ENCODE data around the gene HCFC2.
"Not testable (repeated sequence)": the region's sequence is repeated elsewhere in the genome, so short reads cannot be mapped to it uniquely, and the experiment has no call there.

The HCFC2 gene

DNA sequence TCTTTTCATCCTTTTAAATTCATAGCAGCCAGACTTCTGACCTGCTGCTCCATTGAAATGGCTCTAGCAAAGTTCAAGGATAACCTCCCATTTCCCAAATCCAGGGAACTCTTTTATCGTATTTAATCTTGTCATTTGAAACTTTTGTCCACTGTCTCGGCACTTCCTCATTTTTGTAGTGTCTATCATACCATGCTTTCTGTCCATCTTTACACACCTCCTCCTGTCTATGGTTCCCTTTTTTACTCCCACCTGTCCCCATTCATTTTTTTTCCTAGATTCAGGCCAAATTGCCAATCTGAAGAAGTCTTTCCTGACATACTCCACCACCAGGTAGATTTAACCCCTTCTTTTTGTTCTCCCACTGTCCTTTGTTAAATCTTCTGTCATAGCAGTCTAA, 42.6 kb downstream of the HCFC2 start:
- no peak overlapping the region for H3K4me3 ChIP-seq (ENCODE audit: low read depth, low read length)
- TF ChIP-seq, protein P1, sequence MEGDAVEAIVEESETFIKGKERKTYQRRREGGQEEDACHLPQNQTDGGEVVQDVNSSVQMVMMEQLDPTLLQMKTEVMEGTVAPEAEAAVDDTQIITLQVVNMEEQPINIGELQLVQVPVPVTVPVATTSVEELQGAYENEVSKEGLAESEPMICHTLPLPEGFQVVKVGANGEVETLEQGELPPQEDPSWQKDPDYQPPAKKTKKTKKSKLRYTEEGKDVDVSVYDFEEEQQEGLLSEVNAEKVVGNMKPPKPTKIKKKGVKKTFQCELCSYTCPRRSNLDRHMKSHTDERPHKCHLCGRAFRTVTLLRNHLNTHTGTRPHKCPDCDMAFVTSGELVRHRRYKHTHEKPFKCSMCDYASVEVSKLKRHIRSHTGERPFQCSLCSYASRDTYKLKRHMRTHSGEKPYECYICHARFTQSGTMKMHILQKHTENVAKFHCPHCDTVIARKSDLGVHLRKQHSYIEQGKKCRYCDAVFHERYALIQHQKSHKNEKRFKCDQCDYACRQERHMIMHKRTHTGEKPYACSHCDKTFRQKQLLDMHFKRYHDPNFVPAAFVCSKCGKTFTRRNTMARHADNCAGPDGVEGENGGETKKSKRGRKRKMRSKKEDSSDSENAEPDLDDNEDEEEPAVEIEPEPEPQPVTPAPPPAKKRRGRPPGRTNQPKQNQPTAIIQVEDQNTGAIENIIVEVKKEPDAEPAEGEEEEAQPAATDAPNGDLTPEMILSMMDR (IDR thresholded peaks at IDR 0.05; ENCODE audit: low read depth, low read length) = no peak

DNA sequence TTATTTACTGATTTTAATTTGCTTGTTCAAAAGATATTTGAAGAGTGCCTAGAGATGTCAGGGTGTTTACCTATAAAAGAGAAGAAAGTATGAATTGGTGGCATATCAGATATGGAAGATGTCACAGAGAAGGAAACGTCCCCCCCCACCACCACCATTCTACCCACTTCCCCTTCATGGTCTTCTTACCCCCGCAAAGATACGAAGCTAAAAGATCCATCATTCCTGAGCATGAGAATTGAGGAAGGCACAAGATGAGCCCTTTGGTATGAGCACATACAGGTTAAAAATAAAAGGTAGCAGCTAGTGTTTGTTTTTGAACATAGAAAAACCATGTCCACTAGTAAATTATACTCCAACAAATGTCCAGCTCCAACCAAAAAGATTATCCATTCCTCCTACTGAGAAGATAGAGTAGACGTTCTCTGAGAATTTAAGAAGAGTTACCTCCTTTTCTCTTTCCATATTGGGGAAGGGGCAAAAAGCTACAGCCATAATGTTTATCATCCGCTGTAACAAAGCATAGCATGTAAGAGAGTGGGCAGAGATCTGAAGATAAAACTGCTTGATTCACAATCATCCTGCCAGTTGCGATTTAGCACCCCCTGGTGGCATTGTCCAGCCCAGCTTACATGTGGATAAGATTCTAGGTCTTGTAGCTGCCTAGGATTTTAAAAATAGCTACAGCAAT, 44.6 kb downstream of the HCFC2 start:
- no peak overlapping the region for H3K4me3 ChIP-seq (ENCODE audit: low read depth, low read length)
- TF ChIP-seq, protein P1 (IDR thresholded peaks at IDR 0.05; ENCODE audit: low read depth, low read length) = peak; percentile 90

GRCh38 chr12:104109446-104110271, 45.3 kb downstream of the HCFC2 start:
- no peak overlapping the region for H3K4me3 ChIP-seq (ENCODE audit: low read depth, low read length)
- TF ChIP-seq, protein P1 (IDR thresholded peaks at IDR 0.05; ENCODE audit: low read depth, low read length) = no peak

- H3K4me3 ChIP-seq (ENCODE audit: low read depth, low read length) = not testable (repeated sequence)
Measured at GRCh38 chr12:104114834-104115586, 50.7 kb downstream of the HCFC2 start.

DNA sequence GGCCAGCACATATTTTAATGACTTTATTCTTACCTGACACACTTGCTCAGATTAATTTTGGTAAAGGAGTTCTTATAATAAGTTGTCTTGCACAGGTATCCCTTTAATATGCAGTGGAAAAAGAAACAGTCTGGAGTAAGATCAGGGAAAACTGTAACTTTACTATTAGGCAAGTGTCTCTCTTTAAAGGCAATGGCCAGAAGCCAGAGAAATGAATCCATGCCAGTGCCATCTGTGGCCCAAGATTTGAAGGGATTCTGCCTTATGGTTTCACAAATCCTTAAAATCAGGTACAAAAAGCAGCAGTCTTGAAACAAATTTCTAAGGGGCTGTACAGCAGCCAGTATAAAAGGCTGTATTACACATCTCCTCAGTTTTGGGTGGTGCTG, 51.2 kb downstream of the HCFC2 start:
- H3K4me3 ChIP-seq (ENCODE audit: low read depth, low read length) = no peak overlapping the region
- TF ChIP-seq, protein P1 (IDR thresholded peaks at IDR 0.05; ENCODE audit: low read depth, low read length) = no peak

- H3K4me3 ChIP-seq (ENCODE audit: low read depth, low read length) = no peak overlapping the region
- TF ChIP-seq, protein P1 (IDR thresholded peaks at IDR 0.05; ENCODE audit: low read depth, low read length) = no peak
Measured at GRCh38 chr12:104121001-104121400, 56.7 kb downstream of the HCFC2 start.

DNA sequence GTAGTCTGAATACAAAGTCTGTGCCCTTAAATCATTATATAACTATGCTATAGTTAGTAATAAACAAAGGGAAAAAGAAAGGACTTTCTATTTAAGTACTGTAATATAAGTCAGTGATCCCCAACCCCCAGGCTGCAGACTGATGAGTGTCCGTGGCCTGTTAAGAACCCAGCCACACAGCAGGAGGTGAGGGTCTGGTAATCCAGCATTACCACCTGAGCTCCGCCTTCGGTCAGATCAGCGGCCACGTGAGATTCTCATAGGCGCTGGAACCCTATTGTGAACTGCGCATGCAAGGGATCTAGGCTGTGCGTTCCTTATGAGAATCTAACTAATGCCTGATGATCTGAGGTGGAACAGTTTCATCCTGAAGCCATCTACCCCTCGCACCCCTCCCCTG, 58.0 kb downstream of the HCFC2 start:
- H3K4me3 ChIP-seq (ENCODE audit: low read depth, low read length) = no peak overlapping the region
- TF ChIP-seq, protein P1 (IDR thresholded peaks at IDR 0.05; ENCODE audit: low read depth, low read length) = no peak

Measured in WI38 (cell line).